Subcutaneous abdominal adipose tissue (tissue), 5 donors: ENCODE data around the gene FLT3LG.
A peak's percentile ranks its signal among the peaks of the same experiment; 100 is the strongest.

ENCODE experiments used
- H3K27ac ChIP-seq: one replicate; pipeline ENCODE4 v1.7.0; 2013; ENCODE audit warnings: low read depth, mild to moderate bottlenecking, inconsistent platforms, low read length, moderate library complexity
- H3K27me3 ChIP-seq, 5 donors: one replicate each; pipeline ENCODE4 v1.7.0; 2013; ENCODE audit warnings: low read length in 5 of 5, inconsistent platforms in 1 of 5; ENCODE audit not compliant: control insufficient read depth in 5 of 5, insufficient read depth in 4 of 5
- H3K36me3 ChIP-seq, 5 donors: one replicate each; pipeline ENCODE4 v1.7.0; 2013; ENCODE audit warnings: low read length in 5 of 5; ENCODE audit not compliant: control insufficient read depth in 5 of 5, insufficient read depth in 5 of 5
- H3K4me1 ChIP-seq, 5 donors: one replicate each; pipeline ENCODE4 v1.7.0; 2013; ENCODE audit warnings: low read length in 5 of 5, mild to moderate bottlenecking in 3 of 5, moderate library complexity in 1 of 5; ENCODE audit not compliant: control insufficient read depth in 5 of 5, insufficient read depth in 5 of 5
- H3K4me3 ChIP-seq, 5 donors: one replicate each; pipeline ENCODE4 v1.7.0; 2013; ENCODE audit warnings: low read length in 5 of 5, low read depth in 1 of 5
- H3K9ac ChIP-seq, 5 donors: one replicate each; pipeline ENCODE4 v1.7.0; 2013; ENCODE audit warnings: low read length in 5 of 5, mild to moderate bottlenecking in 4 of 5, moderate library complexity in 3 of 5
- H3K9me3 ChIP-seq, 5 donors: one replicate each; pipeline ENCODE4 v1.7.0; 2013; ENCODE audit warnings: low read length in 5 of 5; ENCODE audit not compliant: control insufficient read depth in 5 of 5
- donor health status: healthy.
- donor health status: healthy.
- donor health status: healthy.
- donor health status: healthy.
- donor health status: healthy.

Gene FLT3LG

DNA sequence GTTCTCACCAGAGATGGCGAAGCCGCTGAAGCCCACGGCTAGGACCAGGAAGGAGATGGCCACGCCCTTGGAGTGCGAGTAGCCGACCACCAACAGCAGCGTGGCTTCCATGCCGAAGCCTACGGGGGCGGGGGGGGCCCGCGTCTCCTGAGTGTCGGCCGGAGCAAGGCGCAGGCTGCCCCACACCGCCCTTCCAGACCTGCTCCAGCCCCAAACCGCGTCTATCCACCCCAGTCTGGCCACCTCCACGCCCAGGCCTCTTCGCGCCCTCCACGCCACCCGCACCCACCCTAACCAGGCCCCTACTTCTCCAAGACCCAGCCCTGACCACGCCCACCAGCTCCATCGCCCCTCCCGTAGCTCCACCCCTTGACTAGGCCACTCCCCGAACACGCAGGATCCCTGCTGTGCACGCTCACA lies 42.7 kb upstream of the FLT3LG start:
- H3K9me3 ChIP-seq: no peaks in the 10 kb centered on the region
- H3K27me3 ChIP-seq: peaks cover 32 to 80% (median 75%) of the 10 kb centered on the region in 5 donors

DNA sequence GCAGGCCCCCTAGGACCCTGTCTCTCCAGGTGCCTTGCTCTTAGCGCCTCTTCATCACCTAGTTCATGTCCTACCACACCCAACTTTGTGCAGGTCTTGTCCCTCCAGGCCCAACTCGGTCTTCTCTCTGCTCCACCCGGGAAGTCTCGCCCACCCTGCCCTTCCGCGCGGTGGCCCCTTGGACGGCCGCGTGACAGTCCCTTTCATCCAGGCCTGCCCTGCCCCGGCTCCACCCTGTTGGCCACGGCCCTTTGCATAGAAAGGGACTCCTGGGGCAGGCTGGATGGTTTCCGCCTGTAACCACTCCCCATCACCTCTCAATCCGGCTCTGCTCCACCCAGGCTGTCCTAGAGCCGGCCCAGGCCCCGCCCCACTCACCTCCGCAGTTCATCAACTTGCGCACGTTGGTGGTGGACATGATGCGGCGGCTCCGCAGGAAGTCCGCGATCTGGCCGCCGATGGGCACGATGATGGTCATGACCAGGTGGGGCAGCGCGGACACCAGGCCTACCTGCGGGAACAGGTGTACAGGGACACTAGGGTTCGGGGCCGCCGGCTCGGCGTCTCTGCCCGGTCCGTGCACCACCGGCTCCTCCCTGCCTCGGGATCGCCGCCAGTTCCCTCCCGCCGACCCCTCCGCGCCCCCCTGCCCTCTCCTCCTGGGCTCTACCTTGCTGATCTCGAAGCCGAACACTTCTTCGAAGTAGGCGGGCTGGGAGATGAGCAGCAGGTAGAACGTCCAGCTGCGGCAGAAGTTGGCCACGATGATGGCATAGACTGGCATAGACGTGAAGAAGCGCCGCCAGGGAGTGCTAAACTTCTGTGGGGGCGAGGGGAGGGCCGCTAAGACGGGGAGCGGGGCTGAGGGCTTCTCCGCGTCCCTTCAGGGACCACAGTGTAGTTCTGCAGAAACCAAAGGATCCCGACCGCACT lies 41.6 kb upstream of the FLT3LG start:
- Histone ChIP-seq H3K4me1 (peaks cover 0 to 14% (median 8%) of the 10 kb centered on the region in 5 donors), H3K9ac (no peak overlapping the region), H3K27me3 (peaks cover 24 to 79% (median 71%) of the 10 kb centered on the region in 5 donors), H3K36me3 (peaks cover 0 to 4% (median 0%) of the 10 kb centered on the region in 5 donors), H3K9me3 (no peaks in the 10 kb centered on the region), H3K27ac (no peak overlapping the region), H3K4me3 (no peak overlapping the region)

More for the DNA sequence above, 42.7 kb upstream of the FLT3LG start:
- Histone ChIP-seq H3K27ac (no peak overlapping the region), H3K36me3 (peaks cover 0 to 4% (median 0%) of the 10 kb centered on the region in 5 donors), H3K4me1 (peaks cover 0 to 10% (median 8%) of the 10 kb centered on the region in 5 donors), H3K9ac (no peak overlapping the region), H3K4me3 (no peak overlapping the region)

GRCh38 chr19:49433240-49433901 lies 40.6 kb upstream of the FLT3LG start:
- peaks cover 0 to 7% (median 2%) of the 10 kb centered on the region in 5 donors for H3K4me1 ChIP-seq
- peaks cover 0 to 4% (median 0%) of the 10 kb centered on the region in 5 donors for H3K36me3 ChIP-seq
- no peak overlapping the region for H3K27ac ChIP-seq
- no peak overlapping the region for H3K9ac ChIP-seq
- H3K27me3 ChIP-seq: peaks cover 21 to 80% (median 69%) of the 10 kb centered on the region in 5 donors
- H3K9me3 ChIP-seq: no peaks in the 10 kb centered on the region
- H3K4me3 ChIP-seq: no peak overlapping the region

DNA sequence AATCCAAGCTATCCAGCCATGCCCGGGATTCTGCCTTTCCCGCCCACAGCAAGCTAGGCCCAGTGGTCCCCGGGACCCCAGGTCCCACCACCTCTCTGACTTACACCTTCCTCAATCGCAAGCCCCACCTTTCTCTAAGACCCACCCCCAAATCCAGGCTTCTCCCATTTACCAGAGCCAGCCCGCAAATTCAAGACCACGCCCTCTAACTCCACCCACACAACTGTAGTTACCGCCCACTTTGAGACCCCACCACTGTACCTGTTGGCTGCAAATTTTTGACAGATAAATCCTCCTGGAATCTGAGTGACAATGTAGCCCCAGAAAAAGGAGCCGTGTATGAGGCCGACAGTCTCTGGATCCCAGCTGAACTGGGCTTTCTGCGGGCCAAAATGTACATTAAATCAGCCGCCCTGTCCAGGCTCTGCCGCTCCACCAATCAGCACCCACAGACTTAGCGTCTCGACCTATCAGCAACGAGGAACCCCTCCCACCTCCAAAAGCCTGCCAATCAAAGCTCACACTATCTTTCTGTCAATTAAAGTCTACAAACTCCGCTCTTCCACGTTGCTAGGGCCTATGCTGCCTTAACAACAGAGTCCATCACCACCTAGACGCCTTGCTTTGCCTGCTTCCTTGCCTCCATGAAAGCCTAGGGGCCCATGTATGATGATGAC lies 39.0 kb upstream of the FLT3LG start:
- H3K4me1 ChIP-seq: peaks cover 0 to 6% (median 0%) of the 10 kb centered on the region in 5 donors
- H3K27me3 ChIP-seq: peaks cover 24 to 82% (median 68%) of the 10 kb centered on the region in 5 donors
- H3K9ac ChIP-seq: no peak overlapping the region
- no peak overlapping the region for H3K4me3 ChIP-seq
- peaks cover 0 to 4% (median 0%) of the 10 kb centered on the region in 5 donors for H3K36me3 ChIP-seq
- H3K27ac ChIP-seq: no peak overlapping the region
- no peaks in the 10 kb centered on the region for H3K9me3 ChIP-seq

DNA sequence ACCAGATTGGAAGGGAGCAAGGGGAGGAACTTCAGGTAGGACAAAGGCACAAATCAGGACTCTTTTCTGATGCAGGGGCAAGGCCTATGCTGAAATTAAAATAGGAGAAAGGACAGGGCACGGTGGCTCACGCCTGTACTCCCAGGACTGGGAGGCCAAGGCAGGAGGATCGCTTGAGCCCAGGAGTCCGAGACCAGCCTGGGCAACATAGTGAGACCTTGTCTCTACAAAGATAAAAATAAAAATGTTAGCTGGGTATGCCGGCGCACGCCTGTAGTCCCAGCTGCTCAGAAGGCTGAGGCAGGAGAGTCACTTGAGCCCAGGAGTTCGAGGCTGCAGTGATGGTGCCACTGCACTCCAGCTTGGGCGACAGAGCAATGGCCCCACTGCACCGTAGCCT lies 38.3 kb upstream of the FLT3LG start:
- H3K27me3 ChIP-seq: peaks cover 30 to 87% (median 70%) of the 10 kb centered on the region in 5 donors
- no peak overlapping the region for H3K27ac ChIP-seq
- no peak overlapping the region for H3K9ac ChIP-seq
- H3K4me3 ChIP-seq: no peak overlapping the region
- H3K4me1 ChIP-seq: peaks cover 0 to 11% (median 0%) of the 10 kb centered on the region in 5 donors
- peaks cover 0 to 3% (median 0%) of the 10 kb centered on the region in 5 donors for H3K36me3 ChIP-seq
- no peaks in the 10 kb centered on the region for H3K9me3 ChIP-seq

DNA sequence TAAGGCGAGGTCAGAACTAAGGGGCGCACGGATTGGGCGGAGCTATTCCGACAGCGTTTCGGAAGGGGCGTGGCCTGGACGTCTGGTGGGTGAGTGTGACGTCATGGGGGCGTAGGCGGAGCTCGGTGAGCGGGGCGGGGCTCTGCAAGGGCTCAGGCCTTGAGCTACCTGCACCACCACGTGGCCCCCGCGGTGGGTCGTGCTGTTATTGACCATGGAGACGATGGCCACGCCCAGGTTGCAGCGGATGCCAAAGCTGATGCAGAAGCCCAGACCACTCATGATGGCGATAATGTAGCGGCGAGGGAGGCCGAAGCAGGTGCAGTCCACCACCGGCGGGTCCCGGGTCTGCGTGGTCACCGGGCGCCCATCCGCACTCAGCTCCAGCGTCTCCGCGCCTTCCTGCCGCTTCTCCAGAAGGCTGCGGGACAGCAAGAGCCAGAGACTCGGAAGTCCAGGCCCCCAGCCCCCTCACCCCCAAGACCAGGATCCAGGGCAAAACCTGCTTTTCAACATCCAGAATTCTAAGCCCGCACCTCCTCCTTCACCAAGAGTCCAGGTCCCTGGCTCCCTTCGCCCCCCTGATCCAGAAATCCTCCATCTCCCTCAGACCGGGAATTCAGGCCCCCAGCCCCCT lies 37.5 kb upstream of the FLT3LG start:
- Histone ChIP-seq H3K4me3 (no peak overlapping the region), H3K27ac (no peak overlapping the region), H3K27me3 (peaks cover 32 to 87% (median 63%) of the 10 kb centered on the region in 5 donors), H3K4me1 (peaks cover 0 to 11% (median 4%) of the 10 kb centered on the region in 5 donors), H3K9ac (no peak overlapping the region), H3K9me3 (no peaks in the 10 kb centered on the region), H3K36me3 (no peaks in the 10 kb centered on the region)

GRCh38 chr19:49437231-49437630 lies 36.8 kb upstream of the FLT3LG start:
- Histone ChIP-seq H3K9ac (no peak overlapping the region), H3K27me3 (peaks cover 37 to 87% (median 60%) of the 10 kb centered on the region in 5 donors), H3K27ac (no peak overlapping the region), H3K4me3 (no peak overlapping the region), H3K4me1 (peaks cover 0 to 19% (median 9%) of the 10 kb centered on the region in 5 donors), H3K9me3 (no peaks in the 10 kb centered on the region), H3K36me3 (no peaks in the 10 kb centered on the region)

- peaks cover 0 to 26% (median 13%) of the 10 kb centered on the region in 5 donors for H3K4me1 ChIP-seq
- H3K36me3 ChIP-seq: no peaks in the 10 kb centered on the region
- H3K9me3 ChIP-seq: no peaks in the 10 kb centered on the region
- H3K27me3 ChIP-seq: peaks cover 35 to 77% (median 53%) of the 10 kb centered on the region in 5 donors
- H3K9ac ChIP-seq: no peak overlapping the region
- H3K4me3 ChIP-seq: no peak overlapping the region
- no peak overlapping the region for H3K27ac ChIP-seq
Measured at GRCh38 chr19:49438261-49438660, 35.8 kb upstream of the FLT3LG start.

- no peaks in the 10 kb centered on the region for H3K9me3 ChIP-seq
- H3K27me3 ChIP-seq: peaks cover 32 to 61% (median 44%) of the 10 kb centered on the region in 5 donors
- H3K4me3 ChIP-seq: peak overlapping the region in 1 of 5 donors; percentile 65
- H3K9ac ChIP-seq: no peak overlapping the region
- no peak overlapping the region for H3K27ac ChIP-seq
- H3K36me3 ChIP-seq: no peaks in the 10 kb centered on the region
- H3K4me1 ChIP-seq: peaks cover 3 to 36% (median 17%) of the 10 kb centered on the region in 5 donors
Measured at GRCh38 chr19:49439836-49440235, 34.2 kb upstream of the FLT3LG start.
